ENCODE measurements around the gene NEK4.

DNA sequence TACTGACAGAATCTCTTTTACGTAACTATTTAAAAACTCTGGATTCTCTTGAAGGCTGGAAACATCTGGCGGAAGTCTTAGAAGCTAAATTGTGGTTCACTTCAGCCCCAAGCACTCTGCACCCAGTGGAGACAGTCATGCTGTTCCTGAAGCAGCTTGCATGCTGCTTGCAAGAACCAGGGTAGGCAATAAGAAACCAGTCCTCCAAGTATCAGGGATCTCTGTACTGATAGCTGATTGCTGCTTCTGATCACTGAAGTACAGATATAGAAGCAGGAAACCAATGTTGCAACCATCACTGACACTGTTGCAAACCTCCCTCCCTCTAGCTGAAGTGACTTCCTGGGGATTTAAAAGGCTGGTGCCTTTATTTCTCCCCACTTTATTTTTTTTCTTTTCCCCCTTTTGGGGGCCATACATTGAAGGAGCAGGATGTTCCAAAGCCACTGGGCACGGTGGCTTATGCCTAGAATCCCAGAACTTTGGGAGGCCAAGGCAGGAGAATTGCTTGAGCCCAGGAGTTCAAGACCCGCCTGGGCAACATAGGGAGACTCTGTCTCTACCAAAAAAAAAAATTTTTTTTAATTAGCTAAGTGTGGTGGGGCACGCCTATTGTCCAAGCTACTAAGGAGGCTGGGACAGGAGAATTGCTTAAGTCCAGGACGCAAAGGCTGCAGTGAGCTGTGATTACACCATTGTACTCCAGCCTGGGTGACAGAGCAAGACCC is 49.6 kb downstream of the NEK4 start:
- TF ChIP-seq, protein P1, sequence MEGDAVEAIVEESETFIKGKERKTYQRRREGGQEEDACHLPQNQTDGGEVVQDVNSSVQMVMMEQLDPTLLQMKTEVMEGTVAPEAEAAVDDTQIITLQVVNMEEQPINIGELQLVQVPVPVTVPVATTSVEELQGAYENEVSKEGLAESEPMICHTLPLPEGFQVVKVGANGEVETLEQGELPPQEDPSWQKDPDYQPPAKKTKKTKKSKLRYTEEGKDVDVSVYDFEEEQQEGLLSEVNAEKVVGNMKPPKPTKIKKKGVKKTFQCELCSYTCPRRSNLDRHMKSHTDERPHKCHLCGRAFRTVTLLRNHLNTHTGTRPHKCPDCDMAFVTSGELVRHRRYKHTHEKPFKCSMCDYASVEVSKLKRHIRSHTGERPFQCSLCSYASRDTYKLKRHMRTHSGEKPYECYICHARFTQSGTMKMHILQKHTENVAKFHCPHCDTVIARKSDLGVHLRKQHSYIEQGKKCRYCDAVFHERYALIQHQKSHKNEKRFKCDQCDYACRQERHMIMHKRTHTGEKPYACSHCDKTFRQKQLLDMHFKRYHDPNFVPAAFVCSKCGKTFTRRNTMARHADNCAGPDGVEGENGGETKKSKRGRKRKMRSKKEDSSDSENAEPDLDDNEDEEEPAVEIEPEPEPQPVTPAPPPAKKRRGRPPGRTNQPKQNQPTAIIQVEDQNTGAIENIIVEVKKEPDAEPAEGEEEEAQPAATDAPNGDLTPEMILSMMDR (IDR thresholded peaks at IDR 0.05; ENCODE audit: low read length): no peak
- TF ChIP-seq EZH2 (optimal IDR thresholded peaks at IDR 0.05; ENCODE audit: low read depth, low read length) (no peak), EZH2phosphoT487 (IDR thresholded peaks at IDR 0.05; ENCODE audit: low read length) (no peak)

Data from MM.1S (cell line).